MV-4-11 (cell line): ENCODE measurements around the gene CYP26A1.
"Not testable (repeated sequence)": the region's sequence is repeated elsewhere in the genome, so short reads cannot be mapped to it uniquely, and the experiment has no call there.

Experiments
- DNase-seq: peaks from one replicate; lab custom pipeline; 2025; lab: John Stamatoyannopoulos, UW

Gene CYP26A1

GRCh38 chr10:93080350-93081046 lies 6.8 kb downstream of the CYP26A1 start:
- DNase-seq, result no peak

DNA sequence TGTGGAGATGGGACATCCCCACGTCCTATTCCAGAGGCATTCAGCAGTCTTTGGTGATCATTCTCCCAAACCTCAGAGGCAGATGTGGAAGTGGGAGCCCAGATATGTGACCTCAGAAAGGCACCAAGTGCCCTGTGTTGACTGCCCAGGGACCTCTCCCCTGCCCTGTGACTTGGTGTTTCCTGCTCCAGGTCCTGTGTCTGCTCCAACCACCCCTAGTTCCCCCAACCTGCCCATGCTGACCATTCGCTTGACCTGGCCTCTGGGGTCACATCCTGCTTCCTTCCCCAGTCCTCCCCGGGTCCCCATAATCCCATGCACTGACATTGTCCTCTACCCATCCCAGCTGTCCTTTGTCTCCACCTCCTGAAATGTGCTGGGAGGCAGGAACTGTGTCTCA lies 7.6 kb downstream of the CYP26A1 start:
- DNase-seq, result no peak

DNA sequence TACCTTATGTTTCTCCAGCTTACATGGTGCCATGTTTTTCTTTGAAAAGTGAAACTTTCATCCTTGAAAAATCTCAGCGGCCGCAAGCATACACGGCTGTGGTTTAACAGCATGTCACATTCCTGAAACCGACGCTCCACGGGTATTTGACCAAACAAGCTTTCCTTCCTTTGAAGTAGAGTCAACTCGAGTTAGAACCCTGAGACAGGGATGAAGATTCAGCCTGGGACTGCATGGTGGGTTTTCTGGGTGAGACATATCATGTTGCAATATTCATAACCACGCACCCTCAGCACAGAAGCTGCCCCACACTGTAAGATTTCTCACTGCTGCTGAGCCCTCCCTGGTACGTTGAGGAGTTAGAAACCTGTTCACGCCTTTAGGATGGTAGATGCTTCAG lies 8.1 kb downstream of the CYP26A1 start:
- DNase-seq, result no peak

DNA sequence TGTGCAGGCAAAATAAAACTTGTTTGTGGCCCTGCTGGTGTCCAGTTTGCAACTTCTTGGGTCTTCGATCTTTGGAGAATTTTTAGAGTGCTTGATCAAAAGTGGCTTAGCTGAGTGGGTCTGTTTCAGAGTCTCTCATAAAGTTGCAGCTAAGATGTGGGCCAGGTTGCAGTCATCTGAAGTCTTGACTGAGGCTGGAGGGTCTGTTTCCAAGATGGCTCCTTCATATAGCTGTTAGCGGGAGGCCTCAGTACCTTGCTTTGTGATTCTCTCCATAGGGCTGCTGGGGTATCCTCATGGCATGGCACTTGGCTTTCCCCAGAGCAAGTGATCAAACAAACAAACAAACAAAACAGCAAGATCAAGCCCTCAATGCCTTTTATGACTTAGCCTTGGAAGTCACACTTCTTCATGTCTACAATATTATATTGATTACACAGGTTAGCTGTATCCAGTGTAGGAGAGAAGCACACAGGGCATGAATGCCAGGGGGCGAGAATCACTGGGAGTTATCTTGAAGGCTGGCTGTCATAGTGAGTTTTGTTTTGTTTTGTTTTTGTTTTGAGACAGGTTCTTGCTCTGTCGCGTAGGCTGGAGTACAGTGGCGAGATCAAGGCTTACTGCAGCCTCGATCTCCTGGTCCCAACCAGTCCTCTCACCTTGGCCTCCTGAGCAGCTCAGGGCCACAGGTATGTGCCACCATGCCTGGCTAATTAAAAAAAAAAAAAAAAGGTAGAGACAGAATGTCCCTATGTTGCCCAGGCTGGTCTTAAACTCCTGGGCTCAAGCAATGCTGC lies 10.2 kb downstream of the CYP26A1 start:
- no peak for DNase-seq

DNA sequence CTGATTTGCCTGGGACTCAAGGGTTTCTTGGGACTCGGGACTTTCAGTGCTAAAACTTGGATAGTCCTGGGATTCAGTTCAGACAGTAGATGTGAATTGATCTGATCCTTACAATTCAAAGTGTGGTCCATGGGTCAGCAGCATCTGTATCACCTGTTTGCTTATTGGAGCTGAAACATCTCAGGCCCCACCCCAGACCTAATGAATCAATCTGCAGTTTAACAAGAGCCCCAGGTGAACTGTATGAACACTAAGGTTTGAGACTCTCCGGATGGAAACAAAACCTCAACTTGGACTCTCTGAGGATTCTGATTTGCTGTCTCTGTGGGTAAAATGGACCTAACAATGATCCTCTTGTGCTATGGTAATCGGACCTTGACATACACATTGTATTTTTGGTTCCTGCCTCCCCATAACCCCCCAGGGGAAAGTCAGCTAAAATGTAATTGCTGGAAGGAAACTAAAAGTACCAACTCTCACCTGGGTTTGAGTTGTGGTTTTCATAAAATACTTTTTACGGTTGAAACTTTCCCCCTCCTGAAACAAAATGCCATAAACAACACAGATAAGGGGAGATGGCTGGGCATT lies 11.7 kb downstream of the CYP26A1 start:
- DNase-seq, result no peak

- DNase-seq, result no peak
These were observed 12.6 kb downstream of the CYP26A1 start for GRCh38 chr10:93086289-93086688.

DNA sequence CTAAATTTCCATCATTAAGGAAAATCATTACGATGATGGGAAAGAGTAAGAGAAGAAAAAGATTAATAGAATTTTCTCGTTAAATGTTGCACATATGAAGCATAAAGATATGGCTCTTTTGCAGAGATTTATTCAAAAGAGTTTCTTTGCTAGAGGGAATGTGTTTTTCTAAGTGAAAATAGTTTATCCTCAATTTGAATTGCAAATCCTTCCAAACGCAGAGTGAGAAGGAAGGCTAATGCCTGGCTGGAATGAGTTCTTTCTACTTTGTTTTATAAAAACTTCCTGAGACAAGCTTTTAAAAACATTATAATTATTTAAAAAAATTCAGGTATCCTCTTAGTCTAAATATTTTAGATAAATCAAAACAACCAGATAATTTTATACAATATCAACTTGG lies 14.2 kb downstream of the CYP26A1 start:
- no peak for DNase-seq

DNA sequence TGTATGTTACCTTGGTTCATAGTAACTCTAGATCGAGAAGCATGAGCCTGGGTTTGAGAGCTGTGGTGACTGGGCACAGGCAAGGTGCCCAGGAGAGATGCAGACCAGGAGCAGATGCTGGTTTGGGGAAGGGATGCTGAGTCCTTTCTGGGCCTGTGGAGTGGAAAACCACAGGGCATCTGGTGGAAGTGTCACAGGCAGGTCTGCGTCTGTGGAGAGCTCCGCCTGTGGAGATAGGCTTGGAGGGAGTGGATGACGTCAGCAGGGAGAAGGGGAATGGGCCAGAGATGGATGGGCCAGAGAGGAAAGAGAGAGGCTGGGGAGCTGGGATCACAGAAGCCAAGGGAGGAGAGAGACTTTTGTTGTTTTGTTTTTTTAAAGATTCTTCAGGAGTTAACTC lies 14.8 kb downstream of the CYP26A1 start:
- DNase-seq, result no peak

GRCh38 chr10:93090619-93091018 lies 16.9 kb downstream of the CYP26A1 start:
- DNase-seq, result peak; percentile 29

DNA sequence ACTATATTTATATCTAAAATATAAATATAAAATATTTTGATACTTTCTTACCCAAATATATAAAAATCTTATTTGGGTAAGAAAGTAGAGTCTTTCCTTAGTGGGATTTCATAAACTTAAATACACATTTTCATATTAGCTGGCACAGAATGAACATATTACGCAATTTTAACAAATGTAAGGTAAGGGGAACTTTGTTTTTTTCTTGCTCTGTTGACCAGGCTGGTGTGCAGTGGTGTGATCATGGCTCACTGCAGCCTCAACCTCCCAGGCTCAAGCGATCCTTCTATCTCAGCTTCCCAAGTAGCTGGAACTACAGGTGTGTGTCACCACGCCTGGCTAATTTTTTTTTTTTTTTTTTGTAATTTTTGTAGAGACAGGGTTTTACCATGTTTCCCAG lies 18.3 kb downstream of the CYP26A1 start:
- DNase-seq, result no peak

DNA sequence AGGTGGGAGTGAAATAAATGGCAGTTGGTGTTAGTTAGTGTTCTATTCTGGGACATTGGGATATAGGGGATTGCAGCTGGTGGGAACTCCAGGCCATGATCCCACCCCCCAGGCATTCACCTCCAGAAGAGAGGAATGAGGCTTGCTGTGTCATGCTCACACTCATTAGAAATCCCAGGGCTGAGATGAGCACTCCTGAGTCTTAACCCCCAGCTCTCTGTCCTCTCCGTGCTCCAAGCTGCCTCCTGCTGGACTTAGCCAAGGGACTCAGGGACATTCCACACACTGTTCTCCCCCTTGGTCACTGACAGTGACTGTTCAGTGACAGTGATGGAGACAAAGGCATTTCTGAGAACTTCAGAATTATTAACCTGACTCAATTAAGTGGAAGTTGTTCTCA lies 21.5 kb downstream of the CYP26A1 start:
- DNase-seq, result no peak

GRCh38 chr10:93096901-93097300 lies 23.2 kb downstream of the CYP26A1 start:
- no peak for DNase-seq

DNA sequence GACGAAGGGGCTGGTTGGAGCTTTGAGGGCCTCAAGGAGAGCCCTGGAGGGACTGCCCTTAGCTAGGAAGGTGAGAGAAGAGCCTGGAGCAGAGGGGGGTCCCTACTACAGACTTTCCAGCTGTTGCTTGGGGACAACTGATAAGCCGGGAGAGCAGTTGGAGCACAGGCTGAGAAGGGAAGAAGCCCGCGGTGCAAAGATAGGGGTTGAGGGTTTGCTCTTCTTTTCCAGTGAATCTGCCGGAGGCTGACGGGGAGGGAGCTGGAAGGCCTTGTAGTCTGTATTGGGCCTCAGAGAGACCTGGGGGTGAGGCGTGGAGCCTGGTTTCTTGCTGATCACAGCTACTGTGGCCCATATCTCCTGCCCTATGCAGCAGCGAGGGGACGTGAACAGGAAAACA lies 23.7 kb downstream of the CYP26A1 start:
- DNase-seq, result no peak

DNA sequence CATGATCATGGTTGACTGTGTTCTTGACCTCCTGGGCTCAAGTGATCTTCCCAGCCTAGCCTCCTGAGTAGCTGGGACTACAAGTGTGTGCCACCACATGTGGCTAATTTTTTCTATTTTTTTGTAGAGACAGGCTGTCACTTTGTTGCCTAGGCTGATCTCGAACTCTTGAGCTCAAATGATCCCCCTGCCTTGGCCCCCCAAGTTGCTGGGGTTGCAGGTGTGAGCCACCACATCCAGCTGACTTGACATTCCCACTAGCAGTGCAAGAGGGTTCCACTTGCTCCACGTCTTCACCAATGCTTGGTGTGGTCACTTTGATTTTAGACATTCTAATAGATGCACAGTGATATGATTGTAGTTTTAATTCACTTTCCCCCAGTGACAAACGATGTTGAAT lies 25.1 kb downstream of the CYP26A1 start:
- DNase-seq, result no peak

- no peak for DNase-seq
These were observed 26.0 kb downstream of the CYP26A1 start for GRCh38 chr10:93099670-93100069.

GRCh38 chr10:93101148-93101547 lies 27.5 kb downstream of the CYP26A1 start:
- DNase-seq, result not testable (repeated sequence)

DNA sequence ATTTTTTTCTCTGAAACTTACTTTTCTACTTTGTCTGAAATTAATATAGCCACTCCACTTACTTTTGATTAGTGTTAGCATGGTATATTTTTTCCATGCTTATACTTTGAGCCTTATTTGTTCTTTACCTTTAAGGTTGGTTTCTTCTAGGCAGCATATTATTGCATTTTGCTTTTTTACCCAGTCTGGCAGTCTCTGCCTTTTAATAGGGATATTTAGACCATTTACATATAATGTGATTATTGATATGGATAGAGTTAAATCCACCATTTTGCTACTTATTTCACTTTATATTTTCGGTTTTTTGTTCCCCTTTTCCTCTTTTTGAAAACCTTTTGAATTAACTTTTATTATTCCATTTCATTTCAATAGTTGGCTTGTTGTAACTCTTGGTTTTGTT lies 30.3 kb downstream of the CYP26A1 start:
- DNase-seq, result no peak

GRCh38 chr10:93106631-93107072 lies 33.0 kb downstream of the CYP26A1 start:
- DNase-seq, result no peak

GRCh38 chr10:93110472-93111146 lies 36.9 kb downstream of the CYP26A1 start:
- DNase-seq, result no peak

DNA sequence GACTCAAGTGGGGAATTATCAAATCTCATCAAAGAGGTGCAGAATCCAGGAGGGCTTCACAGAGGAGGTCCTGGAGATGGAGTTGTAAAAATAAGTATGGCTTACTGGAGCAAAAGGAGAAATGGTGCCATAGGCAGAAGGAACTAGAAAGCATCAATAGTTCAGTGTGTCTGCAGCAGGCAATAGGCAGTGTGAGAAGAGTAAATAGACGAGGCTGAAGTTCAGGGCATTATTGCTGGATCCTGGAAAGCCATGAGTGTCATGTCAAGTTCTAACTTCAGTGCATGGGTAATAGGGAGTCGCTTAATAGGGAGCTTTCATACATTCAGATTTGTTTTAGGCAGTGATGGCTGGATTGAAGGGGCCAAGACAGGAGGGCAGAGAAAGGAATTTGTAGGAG lies 39.3 kb downstream of the CYP26A1 start:
- DNase-seq, result no peak

DNA sequence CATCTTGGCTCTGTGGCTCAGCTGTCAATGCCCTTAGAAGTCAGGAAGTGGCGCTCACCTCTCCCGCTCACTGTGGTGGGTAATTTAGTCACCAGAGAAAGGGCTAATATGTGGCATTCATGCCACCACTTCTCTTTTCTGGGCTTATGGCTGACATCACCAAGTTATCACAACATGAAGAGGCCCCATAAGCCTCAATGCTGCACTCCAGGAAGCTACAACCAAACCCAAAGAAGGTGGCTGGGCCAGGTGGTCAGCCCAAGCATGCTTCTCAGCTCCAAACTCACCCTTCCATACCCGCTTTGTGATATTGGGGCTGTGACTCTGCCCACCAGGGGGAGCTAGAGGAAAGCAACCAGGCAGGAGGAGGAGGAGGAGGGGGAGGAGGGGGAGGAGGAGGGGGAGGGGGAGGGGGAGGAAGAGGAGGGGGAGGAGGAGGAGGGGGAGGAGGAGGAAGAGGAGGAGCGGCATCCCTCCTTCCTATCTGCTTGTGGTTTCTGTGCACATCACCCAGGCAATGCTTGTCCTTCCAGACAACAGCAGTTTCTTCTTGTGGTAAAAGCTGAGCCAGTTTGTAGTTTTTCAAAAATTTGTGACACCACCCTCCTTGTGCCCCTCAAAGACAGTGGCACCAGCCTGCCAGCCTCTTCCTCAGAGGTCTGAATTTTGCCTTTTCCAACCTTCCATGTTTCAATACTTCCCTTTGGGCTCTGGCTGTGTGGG lies 42.1 kb downstream of the CYP26A1 start:
- DNase-seq, result peak; percentile 90

DNA sequence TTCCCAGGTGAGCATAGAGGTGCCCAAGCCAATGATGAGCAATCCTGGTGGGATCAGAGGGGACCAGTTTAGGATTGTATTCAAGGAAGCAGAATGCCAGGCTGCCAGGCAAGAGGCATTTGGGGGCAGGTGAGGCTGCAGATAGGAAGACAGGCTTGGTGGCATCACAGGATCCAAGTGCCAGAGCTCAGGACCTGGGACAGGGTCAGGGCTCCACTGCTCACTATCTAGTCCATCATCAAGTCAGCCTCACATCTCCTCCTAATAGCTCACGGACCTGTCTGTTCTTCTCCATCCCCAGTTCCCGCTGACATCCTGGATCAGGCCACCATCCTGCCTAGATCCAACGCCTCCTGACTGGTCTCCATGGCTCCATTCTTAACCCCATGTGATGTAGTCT lies 47.6 kb downstream of the CYP26A1 start:
- DNase-seq, result no peak
